ENCODE results near the gene PSAPL1.

DNA sequence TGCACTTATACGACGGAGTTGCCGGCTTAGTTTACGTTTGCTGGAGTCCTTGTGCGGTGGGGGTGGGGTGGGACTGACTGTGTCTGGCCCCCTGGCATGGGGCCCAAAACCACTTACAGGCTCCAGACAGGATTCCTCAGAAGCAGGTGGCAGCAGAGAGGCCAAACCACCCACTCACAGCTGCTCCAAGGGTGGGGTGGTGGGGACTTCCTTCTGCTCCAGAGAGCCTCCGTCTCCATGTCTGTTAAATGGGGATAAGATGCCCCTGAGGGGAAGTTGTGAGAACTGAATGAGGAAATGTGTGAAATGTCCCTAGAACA is 36.7 kb downstream of the PSAPL1 start:
- TF ChIP-seq CTCF (IDR thresholded peaks at IDR 0.05): no peak
- TF ChIP-seq POLR2A (IDR thresholded peaks at IDR 0.05): no peak
- no peak for TF ChIP-seq EP300 (IDR thresholded peaks at IDR 0.05)

Data from ovary (tissue), 3 donors.